ENCODE measurements around the gene SUCLG2.

GRCh38 chr3:67327582-67327981 is 326.8 kb downstream of the SUCLG2 start:
- no peak for TF ChIP-seq CTCF (IDR thresholded peaks at IDR 0.05)
- TF ChIP-seq POLR2A (IDR thresholded peaks at IDR 0.05): no peak
- no peak for TF ChIP-seq POLR2AphosphoS5 (IDR thresholded peaks at IDR 0.05)
